Measurements from ENCODE around the gene LRRC28.

Gene LRRC28

DNA sequence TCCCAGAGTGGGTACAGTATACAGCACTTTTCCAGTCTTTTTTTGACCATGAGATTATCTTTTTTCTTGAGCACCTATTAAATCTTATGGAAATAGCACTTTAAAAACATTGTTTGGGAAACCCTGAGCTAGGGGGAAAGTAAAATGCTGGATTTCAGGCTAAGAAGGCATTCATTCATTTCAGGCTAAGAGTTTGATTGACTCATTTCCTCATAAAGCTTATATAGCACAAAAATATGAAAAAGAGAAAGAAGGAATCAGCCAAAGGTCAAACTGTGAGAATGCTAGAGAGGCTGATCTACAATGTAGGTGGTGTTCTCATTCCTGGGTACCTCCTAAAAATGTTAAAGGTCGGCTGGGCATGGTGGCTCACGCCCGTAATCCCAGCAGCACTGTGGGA, 12.4 kb upstream of the LRRC28 start:
- TF ChIP-seq ZNF350 (tag by site-specific recombination; IDR thresholded peaks at IDR 0.05) (no peak), ZNF433 (tag by site-specific recombination; IDR thresholded peaks at IDR 0.05; ENCODE audit: low read depth) (no peak), ZNF239 (tag by site-specific recombination; IDR thresholded peaks at IDR 0.05) (no peak), ZNF660 (tag by site-specific recombination; IDR thresholded peaks at IDR 0.05) (no peak), ZNF48 (tag by site-specific recombination; IDR thresholded peaks at IDR 0.05) (no peak), PRDM1 (tag by site-specific recombination; IDR thresholded peaks at IDR 0.05) (no peak), ZNF785 (tag by site-specific recombination; IDR thresholded peaks at IDR 0.05) (no peak), ZNF221 (tag by site-specific recombination; IDR thresholded peaks at IDR 0.05; ENCODE audit: borderline replicate concordance) (no peak), ZNF624 (tag by site-specific recombination; IDR thresholded peaks at IDR 0.05) (no peak), ZFHX2 (tag by site-specific recombination; conservative IDR thresholded peaks at IDR 0.05) (no peak)
- TF ChIP-seq, protein P1, sequence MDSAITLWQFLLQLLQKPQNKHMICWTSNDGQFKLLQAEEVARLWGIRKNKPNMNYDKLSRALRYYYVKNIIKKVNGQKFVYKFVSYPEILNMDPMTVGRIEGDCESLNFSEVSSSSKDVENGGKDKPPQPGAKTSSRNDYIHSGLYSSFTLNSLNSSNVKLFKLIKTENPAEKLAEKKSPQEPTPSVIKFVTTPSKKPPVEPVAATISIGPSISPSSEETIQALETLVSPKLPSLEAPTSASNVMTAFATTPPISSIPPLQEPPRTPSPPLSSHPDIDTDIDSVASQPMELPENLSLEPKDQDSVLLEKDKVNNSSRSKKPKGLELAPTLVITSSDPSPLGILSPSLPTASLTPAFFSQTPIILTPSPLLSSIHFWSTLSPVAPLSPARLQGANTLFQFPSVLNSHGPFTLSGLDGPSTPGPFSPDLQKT (IDR thresholded peaks at IDR 0.05; ENCODE audit: borderline replicate concordance, low read depth, low read length), result no peak
- TF ChIP-seq, protein P2, sequence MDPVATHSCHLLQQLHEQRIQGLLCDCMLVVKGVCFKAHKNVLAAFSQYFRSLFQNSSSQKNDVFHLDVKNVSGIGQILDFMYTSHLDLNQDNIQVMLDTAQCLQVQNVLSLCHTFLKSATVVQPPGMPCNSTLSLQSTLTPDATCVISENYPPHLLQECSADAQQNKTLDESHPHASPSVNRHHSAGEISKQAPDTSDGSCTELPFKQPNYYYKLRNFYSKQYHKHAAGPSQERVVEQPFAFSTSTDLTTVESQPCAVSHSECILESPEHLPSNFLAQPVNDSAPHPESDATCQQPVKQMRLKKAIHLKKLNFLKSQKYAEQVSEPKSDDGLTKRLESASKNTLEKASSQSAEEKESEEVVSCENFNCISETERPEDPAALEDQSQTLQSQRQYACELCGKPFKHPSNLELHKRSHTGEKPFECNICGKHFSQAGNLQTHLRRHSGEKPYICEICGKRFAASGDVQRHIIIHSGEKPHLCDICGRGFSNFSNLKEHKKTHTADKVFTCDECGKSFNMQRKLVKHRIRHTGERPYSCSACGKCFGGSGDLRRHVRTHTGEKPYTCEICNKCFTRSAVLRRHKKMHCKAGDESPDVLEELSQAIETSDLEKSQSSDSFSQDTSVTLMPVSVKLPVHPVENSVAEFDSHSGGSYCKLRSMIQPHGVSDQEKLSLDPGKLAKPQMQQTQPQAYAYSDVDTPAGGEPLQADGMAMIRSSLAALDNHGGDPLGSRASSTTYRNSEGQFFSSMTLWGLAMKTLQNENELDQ (tag by site-specific recombination; IDR thresholded peaks at IDR 0.05; ENCODE audit: low read depth), result no peak
- TF ChIP-seq, protein P3, sequence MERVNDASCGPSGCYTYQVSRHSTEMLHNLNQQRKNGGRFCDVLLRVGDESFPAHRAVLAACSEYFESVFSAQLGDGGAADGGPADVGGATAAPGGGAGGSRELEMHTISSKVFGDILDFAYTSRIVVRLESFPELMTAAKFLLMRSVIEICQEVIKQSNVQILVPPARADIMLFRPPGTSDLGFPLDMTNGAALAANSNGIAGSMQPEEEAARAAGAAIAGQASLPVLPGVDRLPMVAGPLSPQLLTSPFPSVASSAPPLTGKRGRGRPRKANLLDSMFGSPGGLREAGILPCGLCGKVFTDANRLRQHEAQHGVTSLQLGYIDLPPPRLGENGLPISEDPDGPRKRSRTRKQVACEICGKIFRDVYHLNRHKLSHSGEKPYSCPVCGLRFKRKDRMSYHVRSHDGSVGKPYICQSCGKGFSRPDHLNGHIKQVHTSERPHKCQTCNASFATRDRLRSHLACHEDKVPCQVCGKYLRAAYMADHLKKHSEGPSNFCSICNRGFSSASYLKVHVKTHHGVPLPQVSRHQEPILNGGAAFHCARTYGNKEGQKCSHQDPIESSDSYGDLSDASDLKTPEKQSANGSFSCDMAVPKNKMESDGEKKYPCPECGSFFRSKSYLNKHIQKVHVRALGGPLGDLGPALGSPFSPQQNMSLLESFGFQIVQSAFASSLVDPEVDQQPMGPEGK (tag by site-specific recombination; IDR thresholded peaks at IDR 0.05), result no peak
- CTCF ChIA-PET, result interaction anchor here (0.7 kb wide), 1 partner anchor 30 kb away, joined by 4 read pairs; no protein-coding TSS in a partner anchor
- H3K9me3 ChIP-seq (ENCODE audit: control insufficient read depth, insufficient read depth, low read depth, low read length), result no peaks in the 10 kb centered on the region
- POLR2A ChIA-PET, result no interaction called here
- H3K36me3 ChIP-seq (ENCODE audit: control insufficient read depth in 2 of 2, insufficient read depth in 1 of 2, low read length in 2 of 2), result peaks cover 15 to 23% of the 10 kb centered on the region in 2 experiments
- H3K4me3 ChIP-seq (ENCODE audit: low read depth, low read length), result no peak overlapping the region
- H3K4me1 ChIP-seq (ENCODE audit: control insufficient read depth, insufficient read depth, low read length), result no peaks in the 10 kb centered on the region
- H3K27ac ChIP-seq (ENCODE audit: extremely low read depth, low read depth, low read length), result no peak overlapping the region

DNA sequence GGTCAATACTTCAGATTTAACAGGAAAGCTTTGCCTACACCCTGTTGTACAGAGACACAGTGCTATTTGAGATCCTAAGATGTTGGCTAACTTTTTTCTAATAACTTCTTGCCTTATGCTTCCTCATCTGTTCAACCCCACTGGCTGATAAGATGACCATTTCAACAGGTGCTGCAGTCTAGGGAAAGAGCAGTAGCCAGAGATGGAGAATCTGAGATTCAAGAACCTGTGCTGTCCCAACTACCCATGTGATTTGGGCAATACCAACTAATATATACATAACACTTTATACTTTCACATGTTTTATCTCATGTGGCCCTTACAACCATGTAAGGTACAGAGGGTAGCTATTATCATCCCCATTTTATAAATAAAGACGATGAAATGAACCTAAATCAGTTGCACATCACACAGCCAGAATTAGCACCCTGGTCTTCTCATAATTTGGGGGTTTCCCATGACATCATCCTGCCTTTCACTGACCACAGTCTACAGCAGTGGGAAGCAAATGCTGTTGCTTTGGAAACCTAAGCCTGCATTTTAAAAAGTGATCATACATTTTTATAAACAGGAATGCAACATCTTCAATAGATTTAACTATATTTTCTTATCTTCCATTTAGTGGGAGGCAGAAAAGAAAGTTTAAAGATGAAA, 11.6 kb upstream of the LRRC28 start:
- H3K9me3 ChIP-seq (ENCODE audit: control insufficient read depth, insufficient read depth, low read depth, low read length), result no peaks in the 10 kb centered on the region
- H3K36me3 ChIP-seq (ENCODE audit: control insufficient read depth in 2 of 2, insufficient read depth in 1 of 2, low read length in 2 of 2), result peaks cover 20 to 23% of the 10 kb centered on the region in 2 experiments
- H3K27ac ChIP-seq (ENCODE audit: extremely low read depth, low read depth, low read length), result no peak overlapping the region
- ChIA-PET POLR2A (no interaction called here), CTCF (interaction anchor here (0.6 to 0.7 kb wide), 2 partner anchors 31 to 366 kb away, joined by 3 to 4 read pairs; no protein-coding TSS in a partner anchor)
- no peak overlapping the region for H3K4me3 ChIP-seq (ENCODE audit: low read depth, low read length)
- no peaks in the 10 kb centered on the region for H3K4me1 ChIP-seq (ENCODE audit: control insufficient read depth, insufficient read depth, low read length)
- TF ChIP-seq ZNF776 (tag by site-specific recombination; IDR thresholded peaks at IDR 0.05; ENCODE audit: borderline replicate concordance) (no peak), ZNF169 (tag by site-specific recombination; IDR thresholded peaks at IDR 0.05) (no peak), BCL11B (tag by site-specific recombination; IDR thresholded peaks at IDR 0.05; ENCODE audit: low read depth) (no peak), ZNF501 (tag by site-specific recombination; IDR thresholded peaks at IDR 0.05) (no peak), ZNF10 (tag by site-specific recombination; IDR thresholded peaks at IDR 0.05) (no peak), SCRT2 (tag by site-specific recombination; IDR thresholded peaks at IDR 0.05) (peak; percentile 39), ZNF211 (tag by site-specific recombination; IDR thresholded peaks at IDR 0.05; ENCODE audit: low read depth) (no peak), ZXDB (tag by site-specific recombination; IDR thresholded peaks at IDR 0.05) (no peak), ZNF555 (tag by site-specific recombination; conservative IDR thresholded peaks at IDR 0.05) (no peak), TCF7L2 (IDR thresholded peaks at IDR 0.05; ENCODE audit: borderline replicate concordance, low read depth, low read length) (no peak), HOXA7 (CRISPR knock-in tag; IDR thresholded peaks at IDR 0.05; ENCODE audit: borderline replicate concordance) (no peak), ZNF560 (tag by site-specific recombination; IDR thresholded peaks at IDR 0.05; ENCODE audit: borderline replicate concordance) (no peak), ZSCAN30 (tag by site-specific recombination; IDR thresholded peaks at IDR 0.05) (no peak), ZNF138 (tag by site-specific recombination; IDR thresholded peaks at IDR 0.05; ENCODE audit: borderline replicate concordance) (no peak), ZNF660 (tag by site-specific recombination; IDR thresholded peaks at IDR 0.05) (no peak), SP2 (tag by site-specific recombination; IDR thresholded peaks at IDR 0.05) (no peak)
- TF ChIP-seq, protein P2 (tag by site-specific recombination; IDR thresholded peaks at IDR 0.05; ENCODE audit: low read depth), result no peak
